Brain microvascular endothelial cell (primary cell): ENCODE results near the gene YIPF1.

ENCODE experiments used
- DNase-seq: peaks from one replicate; pipeline ENCODE4 v3.0.0-alpha.2; 2020
- H3K27ac ChIP-seq: fragments of 250-450 bp; sonication (Bioruptor Pico); 2 replicates; pipeline ENCODE4 v1.5.1; 2020; ENCODE audit warnings: mild to moderate bottlenecking, moderate library complexity
- H3K27me3 ChIP-seq: fragments of 250-450 bp; sonication (Bioruptor Pico); replicated peaks from 2 replicates; pipeline ENCODE4 v1.5.1; 2020; ENCODE audit warnings: mild to moderate bottlenecking
- H3K36me3 ChIP-seq: fragments of 250-450 bp; sonication (Bioruptor Pico); replicated peaks from 2 replicates; pipeline ENCODE4 v1.5.1; 2020; ENCODE audit warnings: mild to moderate bottlenecking
- H3K4me3 ChIP-seq: 2 replicates; pipeline ENCODE4 v1.5.1; 2011; ENCODE audit warnings: low read depth, mild to moderate bottlenecking, control low read depth, low read length, moderate library complexity
- in situ Hi-C: cut with HindIII; loops from 2 replicates; pipeline ENCODE4 v1.10.0; 2017; ENCODE audit warnings: low sequenced_read_pairs, low pct_ligation_motif_present
- TF ChIP-seq, protein P1 (sequence below): IDR thresholded peaks from 2 replicates; pipeline ENCODE4 v1.5.1; 2011; ENCODE audit warnings: low read depth, mild to moderate bottlenecking, moderate library complexity, low read length, control low read depth, inconsistent platforms; ENCODE audit errors: missing control alignments

The YIPF1 gene

DNA sequence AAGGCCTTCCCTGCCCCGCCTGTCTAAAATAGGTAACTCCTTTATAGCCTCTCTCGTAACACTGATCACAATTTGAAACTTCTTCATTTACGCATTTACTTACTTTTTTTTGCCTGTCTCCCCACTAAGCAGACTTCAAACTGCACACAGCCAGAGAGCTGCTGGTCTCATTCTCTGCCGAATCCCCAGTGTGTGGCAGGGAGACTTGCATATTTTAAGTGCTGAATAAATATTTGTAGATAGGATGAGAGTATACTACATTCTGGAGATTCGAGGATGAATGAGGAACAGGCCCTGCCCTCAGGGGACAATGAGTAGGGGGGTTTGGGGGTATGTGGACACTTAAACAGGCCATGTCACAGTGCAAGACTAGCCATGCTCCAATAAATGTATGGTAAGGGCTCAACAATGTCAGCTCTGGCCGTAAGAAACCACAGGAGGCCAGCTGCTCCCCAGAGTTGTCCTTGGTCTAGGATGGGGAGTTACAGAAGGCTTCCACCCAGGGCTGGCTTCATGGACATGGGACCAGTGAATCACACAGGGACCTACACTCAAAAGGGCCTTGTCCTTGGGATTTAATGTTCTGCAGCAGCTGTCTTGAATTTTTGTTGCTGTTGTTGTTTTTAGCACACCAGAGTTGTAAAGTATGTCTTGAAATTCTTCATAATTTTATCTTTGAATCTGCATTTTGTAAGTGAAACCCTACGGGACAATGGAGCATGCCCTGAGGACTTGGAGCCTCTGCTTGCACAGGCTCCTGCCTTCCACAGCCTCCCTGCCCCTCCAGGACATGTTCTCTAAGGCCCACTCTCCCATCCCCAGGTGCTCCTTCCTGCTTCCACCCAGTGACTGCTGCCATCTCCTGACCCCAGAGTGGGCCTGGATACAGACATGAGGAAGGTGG, 12.9 kb upstream of the YIPF1 start:
- no peaks in the 10 kb centered on the region for H3K36me3 ChIP-seq

DNA sequence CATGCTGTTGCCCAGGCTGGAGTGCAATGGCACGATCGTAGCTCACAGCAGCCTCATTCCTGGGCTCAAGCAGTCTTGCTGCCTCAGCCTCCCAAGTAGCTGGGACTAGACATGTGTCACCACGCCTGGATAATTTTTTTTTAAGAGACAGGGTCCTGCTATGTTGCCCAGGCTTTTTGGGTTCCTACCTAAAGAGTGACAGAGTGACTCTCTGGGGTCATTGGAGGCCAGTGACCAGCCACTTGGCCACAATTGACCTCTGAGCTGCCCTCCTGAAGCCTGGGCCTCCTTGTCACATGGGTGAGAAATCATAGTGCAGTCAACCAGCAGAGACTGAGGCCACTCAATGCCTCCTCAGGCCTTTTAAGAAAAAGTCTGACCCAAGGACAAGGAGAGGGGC, 10.1 kb upstream of the YIPF1 start:
- Histone ChIP-seq H3K36me3 (no peaks in the 10 kb centered on the region), H3K4me3 (no peak overlapping the region), H3K27me3 (no peaks in the 10 kb centered on the region), H3K27ac (no peak overlapping the region)
- no peak for DNase-seq
- in situ Hi-C loops, result no loop called here
- TF ChIP-seq, protein P1, sequence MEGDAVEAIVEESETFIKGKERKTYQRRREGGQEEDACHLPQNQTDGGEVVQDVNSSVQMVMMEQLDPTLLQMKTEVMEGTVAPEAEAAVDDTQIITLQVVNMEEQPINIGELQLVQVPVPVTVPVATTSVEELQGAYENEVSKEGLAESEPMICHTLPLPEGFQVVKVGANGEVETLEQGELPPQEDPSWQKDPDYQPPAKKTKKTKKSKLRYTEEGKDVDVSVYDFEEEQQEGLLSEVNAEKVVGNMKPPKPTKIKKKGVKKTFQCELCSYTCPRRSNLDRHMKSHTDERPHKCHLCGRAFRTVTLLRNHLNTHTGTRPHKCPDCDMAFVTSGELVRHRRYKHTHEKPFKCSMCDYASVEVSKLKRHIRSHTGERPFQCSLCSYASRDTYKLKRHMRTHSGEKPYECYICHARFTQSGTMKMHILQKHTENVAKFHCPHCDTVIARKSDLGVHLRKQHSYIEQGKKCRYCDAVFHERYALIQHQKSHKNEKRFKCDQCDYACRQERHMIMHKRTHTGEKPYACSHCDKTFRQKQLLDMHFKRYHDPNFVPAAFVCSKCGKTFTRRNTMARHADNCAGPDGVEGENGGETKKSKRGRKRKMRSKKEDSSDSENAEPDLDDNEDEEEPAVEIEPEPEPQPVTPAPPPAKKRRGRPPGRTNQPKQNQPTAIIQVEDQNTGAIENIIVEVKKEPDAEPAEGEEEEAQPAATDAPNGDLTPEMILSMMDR, result no peak

More for the DNA sequence above, 12.9 kb upstream of the YIPF1 start:
- DNase-seq, result no peak
- TF ChIP-seq, protein P1, result no peak
- in situ Hi-C loops, result no loop called here
- no peak overlapping the region for H3K4me3 ChIP-seq
- no peak overlapping the region for H3K27ac ChIP-seq
- no peaks in the 10 kb centered on the region for H3K27me3 ChIP-seq

DNA sequence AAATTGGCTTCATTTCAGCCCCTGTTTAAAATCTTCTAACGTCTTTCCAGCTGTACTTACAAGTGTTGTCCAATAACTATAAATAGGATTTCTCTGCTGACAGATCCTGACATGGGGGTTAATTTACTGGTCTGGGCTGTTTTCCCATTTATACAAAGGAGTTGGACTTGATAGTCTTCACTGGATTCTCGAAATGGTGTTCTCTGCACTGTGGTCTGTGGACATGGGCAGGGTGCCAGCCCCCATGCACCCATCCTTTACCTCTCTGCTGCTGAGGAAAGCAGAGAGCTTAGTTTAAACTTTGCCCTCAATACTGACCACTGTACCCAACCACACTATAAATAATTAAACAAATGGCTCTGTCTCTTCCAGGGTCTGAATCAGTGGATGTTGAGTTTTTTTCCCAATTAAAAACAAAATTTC, 9.6 kb upstream of the YIPF1 start:
- H3K27me3 ChIP-seq, result no peaks in the 10 kb centered on the region
- TF ChIP-seq, protein P1, result no peak
- no peak overlapping the region for H3K4me3 ChIP-seq
- in situ Hi-C loops, result no loop called here
- no peak for DNase-seq
- H3K36me3 ChIP-seq, result no peaks in the 10 kb centered on the region
- H3K27ac ChIP-seq, result no peak overlapping the region

DNA sequence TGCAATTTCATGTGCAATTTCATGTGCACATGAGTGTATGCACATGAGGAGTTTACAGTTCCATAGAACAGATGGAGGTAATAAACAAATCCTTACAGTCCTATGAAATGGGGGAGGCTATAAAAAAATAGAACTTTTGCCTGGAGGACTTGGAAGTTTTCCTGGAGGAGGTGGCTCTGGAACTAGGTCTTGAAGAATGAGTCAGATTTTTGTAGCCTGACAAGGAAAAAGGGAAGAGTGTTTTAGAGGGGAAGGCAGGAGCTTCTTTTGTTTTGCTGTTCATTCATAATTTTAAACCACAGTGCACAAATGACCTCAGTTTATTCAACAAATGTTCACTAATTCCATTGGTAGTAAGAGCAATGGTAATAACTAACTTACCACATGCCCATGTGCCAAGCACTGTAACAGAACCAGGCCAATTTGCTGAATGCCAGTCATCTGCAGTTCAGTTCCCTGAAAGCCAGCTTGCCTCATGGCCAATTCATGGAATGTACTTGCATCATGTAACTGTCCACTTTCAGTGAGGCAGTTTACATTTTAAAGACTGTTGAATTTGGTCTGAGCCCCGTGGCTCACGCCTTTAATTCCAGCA, 7.1 kb upstream of the YIPF1 start:
- TF ChIP-seq, protein P1, result no peak
- DNase-seq, result no peak
- Histone ChIP-seq H3K36me3 (no peaks in the 10 kb centered on the region), H3K27ac (no peak overlapping the region), H3K4me3 (no peak overlapping the region), H3K27me3 (no peaks in the 10 kb centered on the region)
- in situ Hi-C loops, result no loop called here

DNA sequence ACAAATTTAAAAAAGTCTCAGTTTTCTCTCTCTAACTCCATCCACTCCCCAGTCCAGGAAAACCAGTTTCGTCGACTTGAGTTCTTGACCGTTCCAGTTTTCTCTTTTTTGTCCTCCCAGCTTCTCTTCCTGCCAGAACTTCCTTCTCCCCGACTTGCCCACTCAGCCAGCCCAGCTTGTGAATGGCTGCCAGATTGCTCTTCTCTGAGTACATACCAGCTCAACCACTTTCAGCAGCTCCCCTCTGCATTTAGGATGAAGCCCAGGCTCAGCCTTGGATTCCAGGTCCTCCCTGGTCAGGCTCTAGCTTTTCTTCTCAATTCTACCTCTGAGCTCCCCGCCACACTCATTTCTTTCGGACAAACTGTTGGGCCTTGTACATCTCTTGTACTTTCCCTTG, 5.8 kb upstream of the YIPF1 start:
- H3K36me3 ChIP-seq, result no peaks in the 10 kb centered on the region
- no peak overlapping the region for H3K27ac ChIP-seq
- no peaks in the 10 kb centered on the region for H3K27me3 ChIP-seq
- in situ Hi-C loops, result no loop called here
- H3K4me3 ChIP-seq, result no peak overlapping the region
- TF ChIP-seq, protein P1, result no peak
- no peak for DNase-seq
